Vagina (tissue), 2 donors: ENCODE results near the gene TULP1. TPM values are rescaled to one million over a fixed set of nuclear protein-coding genes. Genes with fewer than 3 reads are reported as not detected.
"Not testable (repeated sequence)": the region's sequence is repeated elsewhere in the genome, so short reads cannot be mapped to it uniquely, and the experiment has no call there.

ENCODE experiments used
- DNase-seq, 2 donors: peaks; one replicate each; pipeline ENCODE4 v3.0.0-alpha.2; 2017; ENCODE audit errors: extremely low spot score in 2 of 2
- H3K27ac ChIP-seq: fragments of 200-600 bp; sonication (generic); one replicate; pipeline ENCODE4 v1.5.1; 2019
- H3K27me3 ChIP-seq: fragments of 200-600 bp; sonication (generic); one replicate; pipeline ENCODE4 v1.5.1; 2019
- H3K36me3 ChIP-seq, 2 donors: fragments of 200-600 bp; sonication (generic); one replicate each; pipeline ENCODE4 v1.5.1; 2017 to 2019
- H3K4me1 ChIP-seq: fragments of 200-600 bp; sonication (generic); one replicate; pipeline ENCODE4 v1.5.1; 2019
- H3K4me3 ChIP-seq, 2 donors: fragments of 200-600 bp; sonication (generic); 1 replicate in 1 of 2; 2 replicates in 1 of 2; pipeline ENCODE4 v1.5.1; 2016 to 2019
- H3K9me3 ChIP-seq: fragments of 200-600 bp; sonication (generic); one replicate; pipeline ENCODE4 v1.5.1; 2019
- CTCF ChIP-seq, 3 experiments: fragments of 450-650 bp in 2 of 3; fragments of 200-600 bp in 1 of 3; sonication (generic) in 1 of 3; IDR thresholded peaks; one replicate each; pipeline ENCODE4 v1.5.1; 2017 to 2019; ENCODE audit warnings: antibody characterized with exemption in 3 of 3, mild to moderate bottlenecking in 2 of 3, moderate library complexity in 2 of 3
- POLR2A ChIP-seq, 2 donors: fragments of 450-650 bp; IDR thresholded peaks; one replicate each; pipeline ENCODE4 v1.6.1; 2017; ENCODE audit warnings: antibody characterized with exemption in 2 of 2, mild to moderate bottlenecking in 2 of 2, moderate library complexity in 2 of 2
- POLR2AphosphoS5 ChIP-seq, 2 donors: sonication (generic); formaldehyde crosslinking; IDR thresholded peaks; one replicate each; pipeline ENCODE4 v1.9.0; 2017; ENCODE audit warnings: antibody characterized with exemption in 2 of 2, mild to moderate bottlenecking in 2 of 2, low read depth in 1 of 2; ENCODE audit not compliant: insufficient read depth in 1 of 2
- intact Hi-C: fragments of 100-400 bp; cut with DNase I; formaldehyde crosslinking; loops from one replicate; pipeline ENCODE4 v1.15.1; 2023
- total RNA-seq: library from RNA; depleted of rRNA; stranded (reverse); fragments of >200 nt; gene quantifications from one replicate; pipeline ENCODE4 v1.2.3, GENCODE V29; 2016

The TULP1 gene
- total RNA-seq, 1 donor from 2014 or later, result not detected

- Histone ChIP-seq H3K36me3 (no peaks in the 10 kb centered on the region), H3K4me1 (peaks cover 7% of the 10 kb centered on the region), H3K9me3 (no peaks in the 10 kb centered on the region), H3K27me3 (no peaks in the 10 kb centered on the region), H3K27ac (no peak overlapping the region), H3K4me3 (no peak overlapping the region)
- TF ChIP-seq POLR2A (IDR thresholded peaks at IDR 0.05) (no peak), CTCF (IDR thresholded peaks at IDR 0.05) (no peak), POLR2AphosphoS5 (IDR thresholded peaks at IDR 0.05; ENCODE audit: insufficient read depth in 1 of 2, low read depth in 1 of 2) (no peak)
- intact Hi-C loops, result no loop called here
- DNase-seq, result no peak
Measured at GRCh38 chr6:35544769-35545361, 32.2 kb upstream of the TULP1 start.

GRCh38 chr6:35543459-35544193, 30.9 kb upstream of the TULP1 start:
- peaks cover 7% of the 10 kb centered on the region for H3K4me1 ChIP-seq
- no peak overlapping the region for H3K27ac ChIP-seq
- DNase-seq, result no peak
- no peaks in the 10 kb centered on the region for H3K9me3 ChIP-seq
- TF ChIP-seq POLR2AphosphoS5 (IDR thresholded peaks at IDR 0.05; ENCODE audit: insufficient read depth in 1 of 2, low read depth in 1 of 2) (no peak), POLR2A (IDR thresholded peaks at IDR 0.05) (no peak), CTCF (IDR thresholded peaks at IDR 0.05) (no peak)
- H3K27me3 ChIP-seq, result no peaks in the 10 kb centered on the region
- no peaks in the 10 kb centered on the region for H3K36me3 ChIP-seq
- no peak overlapping the region for H3K4me3 ChIP-seq
- intact Hi-C loops, result no loop called here

GRCh38 chr6:35541836-35542235, 29.1 kb upstream of the TULP1 start:
- Histone ChIP-seq H3K4me3 (no peak overlapping the region), H3K4me1 (peaks cover 7% of the 10 kb centered on the region), H3K27me3 (no peaks in the 10 kb centered on the region), H3K9me3 (no peaks in the 10 kb centered on the region), H3K36me3 (no peaks in the 10 kb centered on the region), H3K27ac (no peak overlapping the region)
- DNase-seq, result no peak
- no peak for TF ChIP-seq POLR2A (IDR thresholded peaks at IDR 0.05)
- no peak for TF ChIP-seq CTCF (IDR thresholded peaks at IDR 0.05)
- TF ChIP-seq POLR2AphosphoS5 (IDR thresholded peaks at IDR 0.05; ENCODE audit: insufficient read depth in 1 of 2, low read depth in 1 of 2), result no peak
- intact Hi-C loops, result no loop called here

- Histone ChIP-seq H3K4me1 (no peaks in the 10 kb centered on the region), H3K4me3 (no peak overlapping the region), H3K27me3 (no peaks in the 10 kb centered on the region), H3K27ac (no peak overlapping the region), H3K36me3 (no peaks in the 10 kb centered on the region), H3K9me3 (no peaks in the 10 kb centered on the region)
- no peak for TF ChIP-seq CTCF (IDR thresholded peaks at IDR 0.05)
- TF ChIP-seq POLR2AphosphoS5 (IDR thresholded peaks at IDR 0.05; ENCODE audit: insufficient read depth in 1 of 2, low read depth in 1 of 2), result no peak
- TF ChIP-seq POLR2A (IDR thresholded peaks at IDR 0.05), result no peak
- no peak for DNase-seq
- intact Hi-C loops, result no loop called here
Measured at GRCh38 chr6:35539223-35539622, 26.5 kb upstream of the TULP1 start.

- H3K27ac ChIP-seq, H3K4me3 ChIP-seq, H3K9me3 ChIP-seq, H3K4me1 ChIP-seq, intact Hi-C loops, H3K27me3 ChIP-seq, DNase-seq, H3K36me3 ChIP-seq: not testable (repeated sequence)
Measured at GRCh38 chr6:35535847-35536246, 23.2 kb upstream of the TULP1 start.
